GM21576 (cell line): ENCODE measurements around the gene CASZ1.

Experiments
- ATAC-seq: cut with Tn5 transposase; IDR thresholded peaks from one replicate; pipeline ENCODE4 v1.9.1; 2021; ENCODE audit warnings: mild to moderate bottlenecking, moderate library complexity; ENCODE audit not compliant: unreplicated experiment

Gene CASZ1

GRCh38 chr1:10796029-10796944 is at the start of gene CASZ1:
Gene CASZ1 (minus strand): TSS chr1:10796646. CDS start chr1:10693889, 102,757 bp downstream.
- ATAC-seq = no peak

- ATAC-seq = no peak
Observed at GRCh38 chr1:10843697-10844096, 47.3 kb upstream of the CASZ1 start.

GRCh38 chr1:10841118-10841517 is 44.7 kb upstream of the CASZ1 start:
- no peak for ATAC-seq

- ATAC-seq = no peak
Observed at GRCh38 chr1:10839188-10839770, 42.8 kb upstream of the CASZ1 start.

- no peak for ATAC-seq
Observed at GRCh38 chr1:10838541-10838940, 42.1 kb upstream of the CASZ1 start.

- ATAC-seq = no peak
Observed at GRCh38 chr1:10836726-10837125, 40.3 kb upstream of the CASZ1 start.

- ATAC-seq = no peak
Observed at GRCh38 chr1:10835822-10836421, 39.5 kb upstream of the CASZ1 start.

- ATAC-seq = no peak
Observed at GRCh38 chr1:10835421-10835820, 39.0 kb upstream of the CASZ1 start.

- ATAC-seq = no peak
Observed at GRCh38 chr1:10834770-10835412, 38.4 kb upstream of the CASZ1 start.

GRCh38 chr1:10833630-10834557 is 37.4 kb upstream of the CASZ1 start:
- no peak for ATAC-seq

- no peak for ATAC-seq
Observed at GRCh38 chr1:10832703-10833102, 36.3 kb upstream of the CASZ1 start.

- ATAC-seq = no peak
Observed at GRCh38 chr1:10830961-10831668, 34.7 kb upstream of the CASZ1 start.

- ATAC-seq = no peak
Observed at GRCh38 chr1:10829965-10830515, 33.6 kb upstream of the CASZ1 start.

GRCh38 chr1:10829067-10829818 is 32.8 kb upstream of the CASZ1 start:
- ATAC-seq = no peak

GRCh38 chr1:10827377-10828333 is 31.2 kb upstream of the CASZ1 start:
- no peak for ATAC-seq

GRCh38 chr1:10825592-10825991 is 29.1 kb upstream of the CASZ1 start:
- ATAC-seq = no peak

- no peak for ATAC-seq
Observed at GRCh38 chr1:10824821-10825540, 28.5 kb upstream of the CASZ1 start.
